A549 (cell line): ENCODE measurements around the gene MCFD2. TPM values are rescaled to one million over a fixed set of nuclear protein-coding genes. Genes with fewer than 3 reads are reported as not detected.

ENCODE experiments used
- ATAC-seq, 2 experiments: fragments of 200-7000 bp in 1 of 2; fragments of >200 bp in 1 of 2; cut with Nextera tagmentation in 1 of 2; cut with Tn5 transposase in 1 of 2; 3 replicates each; pipeline versions ENCODE4 v1.8.0 to v1.9.1; 2018 to 2020; ENCODE audit warnings: mild to moderate bottlenecking in 1 of 2, moderate library complexity in 1 of 2
- CTCF ChIA-PET: fragments of 300-600 bp; sonication (Branson Sonifier 250); formaldehyde crosslinking; extraction: SDS; loops from one replicate; lab custom pipeline; 2021; ENCODE audit warnings: antibody characterized with exemption, inconsistent platforms; lab: Yijun Ruan, JAX
- POLR2A ChIA-PET: fragments of 350-600 bp; formaldehyde crosslinking; extraction: SDS; loops from one replicate; lab custom pipeline; 2021; ENCODE audit warnings: antibody characterized with exemption, inconsistent platforms; lab: Yijun Ruan, JAX
- DNase-seq, 2 experiments: peaks; one replicate each; pipeline versions ENCODE4 v3.0.0 to v3.0.0-alpha.2; 2011 to 2016; ENCODE audit warnings: low read depth in 1 of 2, low spot score in 1 of 2
- FAIRE-seq: peaks from 2 replicates; lab custom pipeline; 2011; peaks lifted over from hg19 to GRCh38; lab: Jason Lieb, UNC
- H3K27ac ChIP-seq, 2 experiments: fragments of >200 bp; sonication (Bioruptor Twin); formaldehyde crosslinking; 3 replicates each; pipeline ENCODE4 v1.5.1; 2016 to 2017
- H3K4me1 ChIP-seq: fragments of >200 bp; sonication (Bioruptor Twin); formaldehyde crosslinking; 3 replicates; pipeline ENCODE4 v1.6.1; 2016
- H3K4me2 ChIP-seq: fragments of >200 bp; sonication (Bioruptor Twin); formaldehyde crosslinking; 3 replicates; pipeline ENCODE4 v1.6.1; 2016
- H3K4me3 ChIP-seq: fragments of >200 bp; sonication (Bioruptor Twin); formaldehyde crosslinking; 3 replicates; pipeline ENCODE4 v1.5.1; 2016
- H3K9me3 ChIP-seq: fragments of >200 bp; sonication (Bioruptor Twin); formaldehyde crosslinking; 3 replicates; pipeline ENCODE4 v1.6.1; 2016
- BHLHE40 ChIP-seq: IDR thresholded peaks from 2 replicates; pipeline ENCODE4 v1.6.1; 2012; ENCODE audit warnings: low read depth, low read length, inconsistent platforms
- CBX2 ChIP-seq: fragments of 200-600 bp; sonication (generic); IDR thresholded peaks from 2 replicates; pipeline ENCODE4 v1.6.1; 2016; ENCODE audit warnings: low read depth, mild to moderate bottlenecking, borderline replicate concordance
- CBX8 ChIP-seq: fragments of 200-600 bp; sonication (generic); IDR thresholded peaks from 2 replicates; pipeline ENCODE4 v1.6.1; 2016
- CHD4 ChIP-seq: fragments of 200-600 bp; sonication (generic); IDR thresholded peaks from 2 replicates; pipeline ENCODE4 v1.6.1; 2016; ENCODE audit warnings: antibody characterized with exemption, mild to moderate bottlenecking, borderline replicate concordance
- EHMT2 ChIP-seq: fragments of 200-600 bp; sonication (generic); IDR thresholded peaks from 2 replicates; pipeline ENCODE4 v1.6.1; 2016; ENCODE audit warnings: antibody characterized with exemption, low read depth, mild to moderate bottlenecking, moderate library complexity
- ELK1 ChIP-seq: fragments of 150-350 bp; IDR thresholded peaks from 2 replicates; pipeline ENCODE4 v1.6.1; 2014; ENCODE audit warnings: low read depth, mild to moderate bottlenecking, low read length
- EP300 ChIP-seq, 2 experiments: fragments of >200 bp; sonication (Bioruptor Twin); formaldehyde crosslinking; IDR thresholded peaks; 2 replicates in 1 of 2; 3 replicates in 1 of 2; pipeline ENCODE4 v1.6.1; 2016 to 2017
- ESRRA ChIP-seq: fragments of 150-350 bp; IDR thresholded peaks from 2 replicates; pipeline ENCODE4 v1.6.1; 2014; ENCODE audit warnings: mild to moderate bottlenecking, low read length, borderline replicate concordance
- FOSL2 ChIP-seq, 2 experiments: fragments of 450-650 bp in 1 of 2; fragments of >200 bp in 1 of 2; sonication (Bioruptor Twin) in 1 of 2; formaldehyde crosslinking; IDR thresholded peaks; 2 replicates each; pipeline versions ENCODE4 v1.5.0 to v1.6.1; 2016 to 2020; ENCODE audit warnings: mild to moderate bottlenecking in 1 of 2, moderate library complexity in 1 of 2
- FOXS1 ChIP-seq: fragments of 250-450 bp; sonication (Bioruptor Pico); IDR thresholded peaks from 2 replicates; pipeline ENCODE4 v1.5.0; 2020; ENCODE audit warnings: mild to moderate bottlenecking, moderate library complexity
- GATA3 ChIP-seq: IDR thresholded peaks from 2 replicates; pipeline ENCODE4 v1.6.1; 2012; ENCODE audit warnings: borderline replicate concordance
- HES2 ChIP-seq: fragments of >200 bp; sonication (Bioruptor Twin); formaldehyde crosslinking; IDR thresholded peaks from 2 replicates; pipeline ENCODE4 v1.6.1; 2016
- HOXA7 ChIP-seq: fragments of 250-450 bp; sonication (Bioruptor Pico); IDR thresholded peaks from 2 replicates; pipeline ENCODE4 v1.5.0; 2020; ENCODE audit warnings: mild to moderate bottlenecking, moderate library complexity
- HOXB13 ChIP-seq: fragments of 250-450 bp; sonication (Bioruptor Pico); IDR thresholded peaks from 2 replicates; pipeline ENCODE4 v1.5.0; 2020; ENCODE audit warnings: low read depth, mild to moderate bottlenecking, moderate library complexity
- HOXB5 ChIP-seq: fragments of 250-450 bp; sonication (Bioruptor Pico); IDR thresholded peaks from 2 replicates; pipeline ENCODE4 v1.5.0; 2020; ENCODE audit warnings: mild to moderate bottlenecking, moderate library complexity
- JUN ChIP-seq, 2 experiments: fragments of >200 bp; sonication (Bioruptor Twin); formaldehyde crosslinking; IDR thresholded peaks; 2 replicates in 1 of 2; 3 replicates in 1 of 2; pipeline ENCODE4 v1.6.1; 2016 to 2017
- MYC ChIP-seq: IDR thresholded peaks from 2 replicates; pipeline ENCODE4 v1.6.1; 2012; ENCODE audit warnings: mild to moderate bottlenecking, inconsistent platforms, low read length, improper control_type of control experiment, borderline replicate concordance
- PBX3 ChIP-seq: IDR thresholded peaks from 2 replicates; pipeline ENCODE4 v1.6.1; 2012
- RAD21 ChIP-seq, 2 experiments: fragments of >200 bp in 1 of 2; sonication (Bioruptor Twin) in 1 of 2; formaldehyde crosslinking in 1 of 2; IDR thresholded peaks in 1 of 2; conservative IDR thresholded peaks in 1 of 2; 2 replicates in 1 of 2; 3 replicates in 1 of 2; pipeline ENCODE4 v1.6.1; 2012 to 2018; ENCODE audit warnings: inconsistent platforms in 1 of 2
- RARB ChIP-seq: fragments of 250-450 bp; sonication (Bioruptor Pico); IDR thresholded peaks from 2 replicates; pipeline ENCODE4 v1.8.0; 2021; ENCODE audit warnings: mild to moderate bottlenecking, moderate library complexity
- REST ChIP-seq: fragments of 200-600 bp; sonication (generic); IDR thresholded peaks from 2 replicates; pipeline ENCODE4 v1.6.1; 2016; ENCODE audit warnings: antibody characterized with exemption, mild to moderate bottlenecking, moderate library complexity
- RFX5 ChIP-seq: fragments of 450-650 bp; IDR thresholded peaks from 2 replicates; pipeline ENCODE4 v1.7.1; 2014; ENCODE audit warnings: antibody characterized with exemption, mild to moderate bottlenecking, moderate library complexity
- SREBF2 ChIP-seq: fragments of 450-650 bp; IDR thresholded peaks from 2 replicates; pipeline ENCODE4 v1.6.1; 2014; ENCODE audit warnings: mild to moderate bottlenecking, moderate library complexity
- TP53 ChIP-seq: fragments of 250-450 bp; sonication (Bioruptor Pico); IDR thresholded peaks from 2 replicates; pipeline ENCODE4 v1.5.0; 2021; ENCODE audit warnings: mild to moderate bottlenecking, moderate library complexity
- USF2 ChIP-seq: fragments of 450-650 bp; IDR thresholded peaks from 2 replicates; pipeline ENCODE4 v1.6.1; 2014; ENCODE audit warnings: antibody characterized with exemption
- ZNF302 ChIP-seq: fragments of 250-450 bp; sonication (Bioruptor Pico); IDR thresholded peaks from 2 replicates; pipeline ENCODE4 v1.9.0; 2021; ENCODE audit warnings: inconsistent platforms, mild to moderate bottlenecking, moderate library complexity
- WGBS: methylation state at CpG from one replicate; pipeline ENCODE4 v1.1.6; 2017; ENCODE audit errors: missing lambda C conversion rate; 5-methylcytosine and 5-hydroxymethylcytosine counted together
- polyA plus RNA-seq, 4 experiments: library from polyadenylated mRNA; depleted of rRNA in 3 of 4; stranded (reverse); fragments of >200 nt; fragmentation: RNase III in 1 of 4; extraction: RNeasy Plus Mini Kit Qiagen cat#74134 plus additional on column Dnase treatment in 1 of 4; gene quantifications; 2 replicates in 3 of 4; 3 replicates in 1 of 4; pipeline ENCODE4 v1.2.3, GENCODE V29; 2011 to 2017

MCFD2 gene
- polyA plus RNA-seq, 2 of the 4 experiments (the other 2 are of a cell fraction) = 118 to 210 TPM

- ChIA-PET CTCF (interaction anchor here (1.1 kb wide), 1 partner anchor 11 kb away, joined by 7 read pairs; no protein-coding TSS in a partner anchor), POLR2A (no interaction called here)
- Histone ChIP-seq H3K27ac (peak overlapping the region; percentile 87 to 91), H3K4me2 (no peak overlapping the region), H3K4me1 (peaks cover 88% of the 10 kb centered on the region), H3K9me3 (no peaks in the 10 kb centered on the region), H3K4me3 (no peak overlapping the region)
- DNase-seq (no peak), FAIRE-seq (no peak), ATAC-seq (no peak)
- 88% methylated on average over 5 of the region's 5 CpGs for WGBS
- TF ChIP-seq GATA3 (no peak), RARB (CRISPR knock-in tag) (no peak), CHD4 (no peak), HES2 (no peak)
These were observed 37.2 kb downstream of the MCFD2 start for GRCh38 chr2:46878240-46878877.

GRCh38 chr2:46877619-46878113 lies 37.9 kb downstream of the MCFD2 start:
- no peak for FAIRE-seq
- no peak overlapping the region for H3K4me2 ChIP-seq
- H3K27ac ChIP-seq = peak overlapping the region; percentile 87 to 91
- DNase-seq = no peak
- ATAC-seq = no peak
- H3K4me3 ChIP-seq = no peak overlapping the region
- H3K4me1 ChIP-seq = peaks cover 88% of the 10 kb centered on the region
- TF ChIP-seq MYC (no peak), FOXS1 (no peak), HOXA7 (CRISPR knock-in tag) (no peak), TP53 (CRISPR knock-in tag) (no peak), PBX3 (no peak), EP300 (IDR thresholded peaks at IDR 0.05) (no peak), RFX5 (no peak), CBX8 (no peak), ZNF302 (no peak)
- ChIA-PET CTCF (interaction anchor here (0.6 to 2.5 kb wide), 17 partner anchors 11 to 244 kb away, joined by 3 to 15 read pairs (median 5); no protein-coding TSS in a partner anchor), POLR2A (no interaction called here)
- H3K9me3 ChIP-seq = peaks cover 5% of the 10 kb centered on the region
- 94% methylated on average over 5 of the region's 5 CpGs for WGBS

GRCh38 chr2:46876741-46877384 lies 38.7 kb downstream of the MCFD2 start:
- Histone ChIP-seq H3K9me3 (peaks cover 13% of the 10 kb centered on the region), H3K4me2 (peak overlapping the region; percentile 36; the same call in 2 of the 3 replicates), H3K4me3 (no peak overlapping the region), H3K27ac (peak overlapping the region; percentile 87 to 91), H3K4me1 (peaks cover 82% of the 10 kb centered on the region)
- POLR2A ChIA-PET = no interaction called here
- 35% methylated on average over 11 of the region's 11 CpGs for WGBS
- ATAC-seq = peak; percentile 55 to 67
- CTCF ChIA-PET = interaction anchor here (0.6 to 2.5 kb wide), 32 partner anchors 10 to 393 kb away, joined by 3 to 15 read pairs (median 4); no protein-coding TSS in a partner anchor
- DNase-seq = peak; percentile 82 to 91
- no peak for FAIRE-seq
- TF ChIP-seq EHMT2 (no peak), USF2 (no peak; the same call in 1 of the 2 replicates), CBX2 (no peak), ELK1 (no peak), RAD21 (conservative IDR thresholded peaks at IDR 0.05 in 1 of 2, IDR thresholded peaks at IDR 0.05 in 1 of 2) (peak; percentile 91 to 95), FOSL2 (IDR thresholded peaks at IDR 0.05) (no peak), FOSL2 (CRISPR knock-in tag; IDR thresholded peaks at IDR 0.05) (peak; percentile 23; the same call in 1 of the 2 replicates), HOXB5 (CRISPR knock-in tag) (peak; percentile 59; the same call in 1 of the 2 replicates), BHLHE40 (no peak), REST (no peak), HOXB13 (CRISPR knock-in tag) (0 out of 2 replicates have a peak, but pooled peaks have one; percentile 54), JUN (IDR thresholded peaks at IDR 0.05) (no peak), ESRRA (no peak), SREBF2 (no peak)
